Right lobe of liver (tissue), 6 donors: ENCODE data around the gene FABP3. TPM values are rescaled to one million over a fixed set of nuclear protein-coding genes. Genes with fewer than 3 reads are reported as not detected.

ENCODE experiments used
- ATAC-seq, 4 donors: fragments of 200-7000 bp; cut with Tn5 transposase; one replicate each; pipeline ENCODE4 v1.9.1; 2020; ENCODE audit warnings: mild to moderate bottlenecking in 4 of 4, moderate library complexity in 4 of 4
- DNase-seq, 3 donors: peaks; one replicate each; pipeline ENCODE4 v3.0.0-alpha.2; 2020
- H3K27ac ChIP-seq, 3 donors: fragments of 200-600 bp; one replicate each; pipeline ENCODE4 v1.8.0; 2022
- H3K27me3 ChIP-seq, 2 donors: fragments of 200-600 bp; one replicate each; pipeline ENCODE4 v1.8.0; 2022
- H3K36me3 ChIP-seq, 4 donors: fragments of 200-600 bp; sonication (generic) in 1 of 4; one replicate each; pipeline versions ENCODE4 v1.5.1 to v1.8.0; 2017 to 2022; ENCODE audit warnings: control low read depth in 1 of 4
- H3K4me1 ChIP-seq, 4 donors: fragments of 200-600 bp; sonication (generic) in 1 of 4; one replicate each; pipeline versions ENCODE4 v1.5.1 to v1.8.0; 2017 to 2022; ENCODE audit warnings: control low read depth in 1 of 4
- H3K4me3 ChIP-seq, 3 donors: fragments of 200-600 bp; one replicate each; pipeline ENCODE4 v1.8.0; 2022
- H3K9me3 ChIP-seq, 4 donors: fragments of 200-600 bp; sonication (generic) in 1 of 4; one replicate each; pipeline versions ENCODE4 v1.5.1 to v1.8.0; 2017 to 2022; ENCODE audit warnings: control low read depth in 1 of 4
- CTCF ChIP-seq, 4 donors: fragments of 200-600 bp in 3 of 4; fragments of 450-650 bp in 1 of 4; IDR thresholded peaks; one replicate each; pipeline versions ENCODE4 v1.5.1 to v1.8.0; 2016 to 2022; ENCODE audit warnings: antibody characterized with exemption in 4 of 4, mild to moderate bottlenecking in 2 of 4
- POLR2A ChIP-seq: fragments of 450-650 bp; IDR thresholded peaks from one replicate; pipeline ENCODE4 v1.6.1; 2017; ENCODE audit warnings: antibody characterized with exemption, mild to moderate bottlenecking
- WGBS: methylation state at CpG from one replicate; pipeline ENCODE4 v1.1.6; 2018; ENCODE audit warnings: low coverage, low lambda C conversion rate; ENCODE audit not compliant: insufficient coverage; ENCODE audit errors: missing lambda C conversion rate; 5-methylcytosine and 5-hydroxymethylcytosine counted together
- intact Hi-C, 2 donors: fragments of 100-400 bp; cut with DNase I; formaldehyde crosslinking; loops; one replicate each; pipeline versions ENCODE4 v1.11.2 to v1.14.1; 2022
- long read RNA-seq: library from polyadenylated mRNA; unstranded; transcript quantifications from one replicate; pipeline ENCODE4 v2.0.0, GENCODE V29; 2019
- total RNA-seq, 6 experiments: library from RNA; depleted of rRNA in 2 of 6; stranded (reverse); fragments of >200 nt in 2 of 6; fragmentation: NEBNext Ultra II Directional in 3 of 6; extraction: Animal tissue kit (Norgen Biotek cat#: 25700) in 3 of 6; gene quantifications; one replicate each; pipeline versions ENCODE4 v1.1.0 to v1.2.4, GENCODE V29; 2016 to 2023
- donor health status: DM: no; HTN: yes; CAD: no.
- donor health status: DM: no; HTN: no; CAD: no.
- donor health status: DM: no; HTN: no; CAD: no.
- donor health status: DM: no; HTN: yes; CAD: no.
- donor health status: DM: no; HTN: yes; CAD: no.

The FABP3 gene
- 1 to 10 TPM; 1.3 to 8.3 (median 4.6) TPM for total RNA-seq
- long read RNA-seq, partial matches to known transcripts, result 0 of 1 reads
- long read RNA-seq, other reads (novel, unspliced or antisense), result 1 of 1 reads

DNA sequence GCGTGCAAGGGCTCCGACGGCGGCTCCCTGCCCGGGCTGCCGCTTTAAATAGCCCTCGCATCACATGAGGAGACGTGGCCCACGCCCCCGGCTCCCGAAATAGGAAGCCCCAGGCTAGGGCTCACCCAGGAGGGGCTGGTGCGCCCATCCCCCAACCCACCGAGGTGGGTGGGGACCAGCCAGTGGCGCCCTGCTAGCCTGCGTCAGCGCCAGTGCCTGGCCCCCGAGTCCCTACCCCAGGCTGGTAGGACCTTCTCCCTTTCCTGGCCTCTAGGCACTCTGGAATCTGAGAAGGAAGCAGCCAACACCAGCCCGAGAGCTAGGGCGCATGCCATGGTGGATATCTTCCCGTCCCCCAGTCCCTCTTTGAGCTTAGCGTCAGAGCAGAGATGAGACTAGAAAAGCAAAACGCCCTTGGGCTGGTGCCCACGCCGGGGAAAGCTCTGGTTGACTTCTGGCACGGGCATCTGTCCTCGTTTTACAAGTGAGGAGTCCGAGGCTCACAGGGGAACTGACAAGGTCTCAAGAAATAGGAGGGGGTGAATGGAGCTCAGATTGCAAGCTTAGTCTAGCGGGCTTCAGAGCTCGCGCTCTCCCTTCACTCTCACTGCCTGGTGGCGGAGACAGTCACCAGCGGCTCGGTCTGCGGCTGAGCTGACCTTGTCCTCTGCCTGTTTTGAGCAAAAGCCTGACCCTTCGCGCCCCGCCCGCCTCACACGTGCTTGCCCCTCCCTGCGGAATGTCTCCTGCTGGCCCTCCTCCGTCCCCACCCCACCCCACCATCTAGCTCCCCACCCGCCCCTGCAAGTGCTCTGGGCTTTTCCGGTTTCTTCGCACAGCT is at the start of gene FABP3:
TSS of gene FABP3 (minus strand) at position 21 of the 841 bp plus-strand sequence. CDS start 62 bp downstream, outside the sequence.
- no peaks in the 10 kb centered on the region for H3K27me3 ChIP-seq
- intact Hi-C loops, result no loop called here
- H3K4me1 ChIP-seq, result peaks cover 0 to 43% (median 14%) of the 10 kb centered on the region in 4 donors
- H3K36me3 ChIP-seq, result no peaks in the 10 kb centered on the region
- ATAC-seq, result peak; percentile 61 to 78 (median 76)
- TF ChIP-seq CTCF (IDR thresholded peaks at IDR 0.05) (no peak), POLR2A (no peak)
- peak within 1 kb of the TSS; percentile 6 to 46 (median 31) for H3K4me3 ChIP-seq
- no peaks in the 10 kb centered on the region for H3K9me3 ChIP-seq
- peak; percentile 70 to 85 (median 77) for DNase-seq
- peak within 1 kb of the TSS; percentile 25 to 50 (median 40) for H3K27ac ChIP-seq
- WGBS, result under 1% methylated on average over 18 of the region's 44 CpGs

DNA sequence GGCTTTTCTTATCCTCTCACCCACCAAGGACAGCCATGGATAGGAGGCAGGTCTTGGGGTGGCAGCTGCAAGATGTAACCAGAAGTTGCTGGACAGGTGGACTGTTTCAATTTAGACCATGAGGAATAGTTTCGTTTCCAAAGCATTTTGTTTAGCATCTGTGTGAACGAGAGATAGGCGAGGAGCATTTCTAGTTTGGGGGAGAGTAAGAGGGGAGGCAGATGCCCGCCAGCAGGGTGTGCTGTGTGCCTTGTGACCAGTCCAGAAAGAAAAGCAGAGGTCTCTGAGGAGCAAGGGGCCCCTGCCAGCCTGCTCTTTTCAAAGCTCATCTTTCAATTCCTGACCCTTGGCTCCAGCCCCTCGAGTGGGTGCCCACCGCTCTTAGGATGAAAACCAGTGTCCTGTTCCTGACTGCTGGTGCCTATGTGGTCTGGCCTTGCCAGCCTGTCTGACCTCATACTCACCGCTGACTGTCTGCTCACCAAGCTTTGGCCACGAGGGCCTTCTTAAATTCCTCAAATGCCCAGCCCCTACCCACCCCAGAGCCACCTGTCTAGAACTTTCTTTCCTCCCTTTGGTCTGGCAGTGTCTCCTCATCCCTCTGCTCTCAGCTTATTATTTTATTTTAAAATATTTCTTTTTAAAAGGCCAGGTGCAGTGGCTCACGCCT is 48.6 kb upstream of the FABP3 start:
- intact Hi-C loops, result loop anchor here in 1 of 2 donors (10.0 kb wide), 1 partner anchor 123 kb away; no protein-coding TSS in a partner anchor
- Histone ChIP-seq H3K36me3 (no peaks in the 10 kb centered on the region), H3K9me3 (no peaks in the 10 kb centered on the region), H3K27ac (no peak overlapping the region), H3K4me3 (no peak overlapping the region), H3K27me3 (no peaks in the 10 kb centered on the region), H3K4me1 (peaks cover 0 to 27% (median 11%) of the 10 kb centered on the region in 4 donors)
- TF ChIP-seq CTCF (IDR thresholded peaks at IDR 0.05) (peak in 3 of 4 donors; percentile 31 to 43 (median 38)), POLR2A (no peak)
- DNase-seq, result no peak
- WGBS, result 54% methylated on average over 7 of the region's 9 CpGs
- no peak for ATAC-seq

- ATAC-seq (no peak), DNase-seq (no peak)
- intact Hi-C loops, result loop anchor here in 1 of 2 donors (10.0 kb wide), 1 partner anchor 124 kb away; no protein-coding TSS in a partner anchor
- Histone ChIP-seq H3K4me1 (peaks cover 0 to 35% (median 14%) of the 10 kb centered on the region in 4 donors), H3K27me3 (no peaks in the 10 kb centered on the region), H3K27ac (no peak overlapping the region), H3K9me3 (no peaks in the 10 kb centered on the region), H3K36me3 (no peaks in the 10 kb centered on the region), H3K4me3 (no peak overlapping the region)
- TF ChIP-seq POLR2A, result no peak
- TF ChIP-seq CTCF (IDR thresholded peaks at IDR 0.05), result no peak
- 93% methylated on average over 3 of the region's 5 CpGs for WGBS
These were observed 47.8 kb upstream of the FABP3 start for GRCh38 chr1:31420716-31421115.

DNA sequence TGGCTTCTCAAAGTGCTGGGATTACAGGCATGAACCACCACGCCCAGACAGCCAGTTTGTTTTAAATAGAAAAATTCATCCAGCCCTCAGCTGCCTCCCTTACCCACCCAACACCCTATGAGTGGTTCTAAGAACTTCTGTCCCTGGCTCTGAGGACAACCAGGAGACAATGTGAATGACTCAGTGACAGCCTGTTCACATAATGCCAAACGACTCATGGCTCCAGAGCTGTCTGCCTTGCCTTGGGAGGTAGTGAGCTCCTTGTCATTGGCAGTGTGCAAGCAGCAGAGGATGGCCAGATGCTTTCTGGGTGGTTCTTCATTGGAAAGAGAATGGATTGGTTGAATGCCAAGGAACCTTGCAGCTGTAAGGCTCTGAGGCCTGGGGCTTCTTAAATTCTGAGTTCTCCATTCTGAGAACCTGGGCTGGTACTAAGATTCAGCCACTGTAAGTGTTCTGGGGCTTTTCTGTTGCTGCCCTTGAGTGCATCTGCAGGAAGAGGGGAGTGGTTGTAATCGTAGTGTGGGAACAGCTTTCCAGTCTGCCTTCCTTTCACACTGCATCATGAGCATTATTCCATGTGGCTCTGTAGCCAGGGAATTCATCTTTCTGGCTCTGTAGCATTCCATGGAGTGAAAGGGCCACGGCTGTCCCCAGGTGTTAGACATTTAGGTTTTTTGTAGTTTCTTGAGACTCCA is 45.9 kb upstream of the FABP3 start:
- Histone ChIP-seq H3K4me1 (peaks cover 0 to 36% (median 14%) of the 10 kb centered on the region in 4 donors), H3K9me3 (no peaks in the 10 kb centered on the region), H3K36me3 (no peaks in the 10 kb centered on the region), H3K4me3 (no peak overlapping the region), H3K27ac (no peak overlapping the region), H3K27me3 (no peaks in the 10 kb centered on the region)
- DNase-seq (no peak), ATAC-seq (no peak)
- intact Hi-C loops, result no loop called here
- WGBS, result 70% methylated on average over 3 of the region's 4 CpGs
- TF ChIP-seq POLR2A, result no peak
- no peak for TF ChIP-seq CTCF (IDR thresholded peaks at IDR 0.05)
